ENCODE data around the gene AZU1. TPM values are rescaled to one million over a fixed set of nuclear protein-coding genes. Genes with fewer than 3 reads are reported as not detected.

Gene AZU1
- total RNA-seq, 4 donors from 2014 or later = 0.37 to 0.76 TPM; not detected in 2

DNA sequence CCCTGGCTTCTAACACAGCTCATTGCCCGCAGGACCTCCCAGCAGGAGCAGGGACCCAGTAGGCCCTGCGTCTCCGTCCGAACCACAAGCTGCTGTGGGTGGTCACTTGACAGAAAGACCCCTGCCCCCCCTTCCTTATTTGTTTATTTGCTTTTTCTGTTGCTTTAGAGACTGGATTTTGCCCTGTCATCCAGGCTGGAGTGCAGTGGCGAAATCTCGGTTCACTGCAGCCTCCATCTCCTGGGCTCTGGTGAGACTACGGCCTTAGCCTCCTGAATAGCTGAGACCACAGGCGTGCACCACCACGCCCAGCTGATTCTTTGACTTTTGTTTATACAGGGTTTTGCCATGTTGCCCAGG is 38.0 kb upstream of the AZU1 start:
- intact Hi-C loops (cut with DNase I; ENCODE audit: low total_unique reads) = no loop called here
- TF ChIP-seq POLR2A (IDR thresholded peaks at IDR 0.05) = no peak
- no peak for DNase-seq (ENCODE audit: low spot score in 2 of 2)
- no peak overlapping the region for H3K4me3 ChIP-seq (ENCODE audit: low read depth, poor library complexity, severe bottlenecking)
- 76 to 82% methylated on average over 9 of the region's 9 CpGs for WGBS, 2 donors

DNA sequence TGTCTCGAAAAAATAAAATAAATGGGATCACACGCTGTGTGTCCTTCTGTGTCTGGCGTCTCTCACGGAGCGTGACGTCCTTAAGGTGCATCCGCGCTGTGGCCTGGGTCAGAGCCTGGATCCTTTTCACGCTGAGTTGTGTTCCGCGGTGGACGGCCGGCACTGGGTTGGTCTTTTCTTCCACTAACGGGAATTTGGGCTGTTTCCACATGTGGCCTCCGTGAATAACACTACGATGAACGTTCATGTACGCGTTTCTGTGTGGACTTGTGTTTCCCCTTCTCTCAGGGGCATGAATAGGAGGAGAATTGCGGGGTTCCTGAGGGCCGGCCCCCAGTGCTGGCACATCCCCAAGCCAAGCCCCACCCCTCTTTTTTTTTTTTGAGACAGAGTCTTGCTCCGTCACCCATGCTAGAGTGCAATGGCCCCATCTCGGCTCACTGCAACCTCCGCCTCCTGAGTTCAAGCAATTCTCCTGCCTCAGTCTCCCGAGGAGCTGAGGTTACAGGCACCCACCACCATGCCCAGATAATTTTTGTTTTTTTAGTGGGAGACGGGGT is 36.5 kb upstream of the AZU1 start:
- WGBS, 2 donors = 87 to 88% methylated on average over 26 of the region's 26 CpGs
- intact Hi-C loops (cut with DNase I; ENCODE audit: low total_unique reads) = no loop called here
- TF ChIP-seq POLR2A (IDR thresholded peaks at IDR 0.05) = no peak
- TF ChIP-seq, protein P1, sequence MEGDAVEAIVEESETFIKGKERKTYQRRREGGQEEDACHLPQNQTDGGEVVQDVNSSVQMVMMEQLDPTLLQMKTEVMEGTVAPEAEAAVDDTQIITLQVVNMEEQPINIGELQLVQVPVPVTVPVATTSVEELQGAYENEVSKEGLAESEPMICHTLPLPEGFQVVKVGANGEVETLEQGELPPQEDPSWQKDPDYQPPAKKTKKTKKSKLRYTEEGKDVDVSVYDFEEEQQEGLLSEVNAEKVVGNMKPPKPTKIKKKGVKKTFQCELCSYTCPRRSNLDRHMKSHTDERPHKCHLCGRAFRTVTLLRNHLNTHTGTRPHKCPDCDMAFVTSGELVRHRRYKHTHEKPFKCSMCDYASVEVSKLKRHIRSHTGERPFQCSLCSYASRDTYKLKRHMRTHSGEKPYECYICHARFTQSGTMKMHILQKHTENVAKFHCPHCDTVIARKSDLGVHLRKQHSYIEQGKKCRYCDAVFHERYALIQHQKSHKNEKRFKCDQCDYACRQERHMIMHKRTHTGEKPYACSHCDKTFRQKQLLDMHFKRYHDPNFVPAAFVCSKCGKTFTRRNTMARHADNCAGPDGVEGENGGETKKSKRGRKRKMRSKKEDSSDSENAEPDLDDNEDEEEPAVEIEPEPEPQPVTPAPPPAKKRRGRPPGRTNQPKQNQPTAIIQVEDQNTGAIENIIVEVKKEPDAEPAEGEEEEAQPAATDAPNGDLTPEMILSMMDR (IDR thresholded peaks at IDR 0.05) = no peak
- no peak overlapping the region for H3K4me3 ChIP-seq (ENCODE audit: low read depth, poor library complexity, severe bottlenecking)
- DNase-seq (ENCODE audit: low spot score in 2 of 2) = no peak

DNA sequence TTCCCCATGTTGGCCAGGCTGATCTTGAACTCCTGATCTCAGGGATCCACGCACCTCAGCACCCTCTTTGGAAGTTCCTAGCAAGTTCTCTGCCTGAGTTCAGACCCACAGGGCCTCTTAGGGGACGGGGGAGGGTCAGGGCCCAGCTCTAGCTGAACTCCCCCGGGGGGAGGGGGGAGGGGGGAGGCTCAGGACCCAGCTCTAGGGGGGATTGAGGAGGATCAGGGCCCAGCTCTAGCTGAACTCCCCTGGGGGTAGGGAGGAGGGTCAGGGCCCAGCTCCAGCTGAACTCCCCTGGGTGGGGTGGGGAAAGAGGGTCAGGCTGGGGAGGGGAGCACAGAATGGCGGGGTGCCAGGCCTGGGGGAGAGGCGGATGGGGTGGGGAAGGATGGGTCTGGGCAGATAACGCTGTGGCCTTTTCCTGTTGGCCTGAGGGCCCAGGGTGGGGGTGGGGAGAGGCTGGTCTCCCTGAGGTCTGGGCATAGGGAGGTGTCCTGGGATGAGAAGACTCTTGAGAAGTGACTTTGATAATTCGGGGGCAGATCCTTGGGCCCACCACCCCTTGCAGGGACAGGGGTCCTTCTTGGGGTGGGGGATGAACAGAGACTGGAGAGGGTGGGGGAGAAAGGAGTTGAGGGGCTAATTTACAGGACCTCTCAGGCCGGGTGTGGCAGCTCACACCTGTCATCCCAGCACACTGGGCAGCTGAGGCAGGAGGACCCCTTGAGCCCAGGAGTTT is 35.9 kb upstream of the AZU1 start:
- 44 to 53% methylated on average over 8 of the region's 8 CpGs for WGBS, 2 donors
- intact Hi-C loops (cut with DNase I; ENCODE audit: low total_unique reads) = no loop called here
- TF ChIP-seq, protein P1 (IDR thresholded peaks at IDR 0.05) = no peak
- DNase-seq (ENCODE audit: low spot score in 2 of 2) = no peak
- no peak overlapping the region for H3K4me3 ChIP-seq (ENCODE audit: low read depth, poor library complexity, severe bottlenecking)

DNA sequence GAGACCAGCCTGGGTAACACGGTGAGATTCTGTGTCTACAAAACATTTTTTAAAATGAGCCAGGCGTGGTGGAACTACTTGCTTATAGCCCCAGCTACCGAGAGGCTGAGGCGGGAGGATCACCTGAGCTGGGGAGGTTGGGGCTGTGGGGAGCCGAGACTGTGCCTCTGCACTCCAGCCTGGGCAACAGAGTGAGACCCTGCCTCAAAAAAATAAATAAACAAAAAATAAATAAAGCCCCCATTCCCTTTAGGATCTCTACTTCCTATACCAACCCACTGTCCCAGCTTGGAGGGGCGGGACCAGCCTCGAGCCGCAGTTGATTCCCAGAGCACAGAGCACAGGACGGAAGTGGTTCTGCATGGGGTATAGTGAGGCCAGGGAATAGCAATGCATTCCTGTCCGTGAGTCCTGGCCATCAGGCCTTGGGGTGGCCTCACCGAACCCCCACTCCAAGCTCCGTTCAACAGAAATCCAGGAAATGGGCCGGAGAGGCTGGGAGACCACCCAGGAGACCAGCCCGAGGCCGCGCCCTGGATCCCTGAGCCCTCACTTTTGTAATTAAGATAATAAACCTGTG is 35.2 kb upstream of the AZU1 start:
- H3K4me3 ChIP-seq (ENCODE audit: low read depth, poor library complexity, severe bottlenecking) = no peak overlapping the region
- no peak for DNase-seq (ENCODE audit: low spot score in 2 of 2)
- intact Hi-C loops (cut with DNase I; ENCODE audit: low total_unique reads) = no loop called here
- no peak for TF ChIP-seq POLR2A (IDR thresholded peaks at IDR 0.05)
- TF ChIP-seq, protein P1 (IDR thresholded peaks at IDR 0.05) = no peak
- 72 to 77% methylated on average over 16 of the region's 16 CpGs for WGBS, 2 donors

DNA sequence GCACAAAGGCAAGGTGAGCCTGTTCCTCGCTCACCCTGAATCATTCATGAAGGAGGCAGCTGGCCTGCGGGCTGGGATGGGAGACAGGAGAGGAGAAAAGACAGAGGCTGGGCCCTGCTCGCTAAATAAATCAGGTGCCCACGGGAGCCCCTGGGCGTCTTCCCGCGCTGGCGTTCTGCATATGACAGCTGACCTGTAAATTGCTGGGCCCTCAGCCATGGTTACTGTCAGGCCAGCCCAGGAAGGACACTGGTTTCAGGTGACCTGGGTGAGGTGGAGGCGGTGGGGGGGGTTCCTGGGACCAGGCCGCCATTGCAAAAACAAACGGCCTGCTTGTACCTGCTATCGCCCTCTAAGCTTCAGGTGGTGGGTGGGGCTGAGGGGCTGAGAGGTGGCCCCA is 33.8 kb upstream of the AZU1 start:
- TF ChIP-seq POLR2A (IDR thresholded peaks at IDR 0.05) = no peak
- no peak for DNase-seq (ENCODE audit: low spot score in 2 of 2)
- 93 to 97% methylated on average over 12 of the region's 12 CpGs for WGBS, 2 donors
- no peak overlapping the region for H3K4me3 ChIP-seq (ENCODE audit: low read depth, poor library complexity, severe bottlenecking)
- intact Hi-C loops (cut with DNase I; ENCODE audit: low total_unique reads) = no loop called here

DNA sequence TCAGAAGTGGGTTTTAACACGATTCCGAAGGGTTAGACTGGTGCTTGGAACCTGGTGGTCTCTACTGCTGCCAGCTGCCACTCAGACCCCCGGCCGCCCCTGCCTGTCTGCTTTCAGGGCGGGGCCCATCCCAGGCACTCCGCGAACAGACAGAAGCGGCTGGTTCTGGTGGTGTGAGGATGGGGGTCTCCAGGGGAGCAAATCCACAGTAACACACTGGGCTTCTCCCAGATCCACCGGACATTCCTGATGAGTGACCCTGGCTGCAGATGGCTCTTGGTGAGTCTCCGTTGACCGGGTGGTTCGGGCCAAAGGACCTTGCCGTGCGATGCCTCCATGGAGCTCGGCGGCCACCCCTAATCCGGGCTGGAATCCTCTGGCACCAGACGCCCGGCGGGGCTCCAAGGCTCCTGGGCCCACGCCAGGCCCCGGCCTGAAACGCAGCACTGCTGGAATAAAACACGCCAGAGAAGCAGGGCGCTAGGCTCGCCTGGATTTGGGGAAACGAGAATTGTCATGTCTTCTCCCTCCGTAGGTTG is 32.5 kb upstream of the AZU1 start:
- no peak for TF ChIP-seq POLR2A (IDR thresholded peaks at IDR 0.05)
- TF ChIP-seq, protein P1 (IDR thresholded peaks at IDR 0.05) = no peak
- DNase-seq (ENCODE audit: low spot score in 2 of 2) = no peak
- no peak overlapping the region for H3K4me3 ChIP-seq (ENCODE audit: low read depth, poor library complexity, severe bottlenecking)
- intact Hi-C loops (cut with DNase I; ENCODE audit: low total_unique reads) = no loop called here
- WGBS, 2 donors = 58 to 79% methylated on average over 20 to 28 of the region's 28 CpGs

All from lower leg skin (tissue), 4 donors.